Hindlimb muscle (tissue), 1 donor: ENCODE data around the gene AMACR. TPM values are rescaled to one million over a fixed set of nuclear protein-coding genes. Genes with fewer than 3 reads are reported as not detected.
"Not testable (repeated sequence)": the region's sequence is repeated elsewhere in the genome, so short reads cannot be mapped to it uniquely, and the experiment has no call there.

Source experiments
- DNase-seq: peaks from one replicate; pipeline ENCODE4 v3.0.0-alpha.2; 2013
- polyA plus RNA-seq: library from polyadenylated mRNA; unstranded; fragments of 120-200 nt; gene quantifications from one replicate; pipeline ENCODE4 v1.2.1, GENCODE V29; 2013; ENCODE audit not compliant: insufficient read length

AMACR gene
- polyA plus RNA-seq, 1 donor = 9.5 TPM

DNA sequence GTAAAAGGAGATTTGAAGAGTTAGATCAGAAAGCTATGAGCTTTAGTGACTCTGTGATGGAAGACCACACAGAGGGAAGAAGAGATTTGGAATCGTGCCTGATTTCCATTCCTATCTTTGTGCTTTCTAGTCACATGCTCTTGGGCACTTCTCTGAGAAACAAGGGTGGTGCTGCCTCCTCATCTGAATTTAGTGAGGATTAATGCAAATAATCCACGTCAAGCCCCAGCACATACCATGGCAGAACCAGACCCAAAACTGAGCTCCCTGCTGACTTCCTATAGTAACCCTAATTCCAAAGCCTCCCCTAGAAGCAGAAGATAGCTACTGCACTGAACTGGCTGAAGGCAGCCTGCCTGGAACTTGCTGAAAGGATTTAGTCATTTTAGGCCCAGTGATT is 41.0 kb downstream of the AMACR start:
- DNase-seq = no peak

DNA sequence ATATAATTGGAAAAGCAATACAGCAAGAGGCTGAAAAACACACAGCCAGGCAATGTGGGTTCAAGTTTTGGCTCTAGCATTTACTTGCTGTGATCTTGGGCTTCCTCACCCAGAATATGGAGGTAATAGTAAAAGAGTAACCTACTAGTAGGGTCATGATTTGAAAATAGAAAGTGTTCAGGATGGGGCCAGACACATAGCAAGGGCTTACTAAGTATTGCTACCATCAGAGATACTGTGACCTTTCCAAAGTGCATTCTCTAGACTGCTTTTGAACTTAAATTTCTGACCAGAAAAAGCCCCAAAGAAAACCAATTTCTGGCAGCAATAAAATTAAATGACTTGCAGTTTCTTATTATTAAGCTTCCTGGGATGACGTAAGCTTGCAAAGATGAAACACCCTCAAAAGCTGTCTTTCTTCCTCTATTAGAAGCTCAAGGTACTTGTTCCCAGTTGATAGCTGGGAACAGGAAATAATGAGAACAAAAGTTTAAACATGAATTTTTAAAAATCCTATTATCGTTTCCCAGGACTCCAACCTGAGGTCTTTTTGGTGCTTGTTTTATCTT is 43.6 kb downstream of the AMACR start:
- no peak for DNase-seq

DNA sequence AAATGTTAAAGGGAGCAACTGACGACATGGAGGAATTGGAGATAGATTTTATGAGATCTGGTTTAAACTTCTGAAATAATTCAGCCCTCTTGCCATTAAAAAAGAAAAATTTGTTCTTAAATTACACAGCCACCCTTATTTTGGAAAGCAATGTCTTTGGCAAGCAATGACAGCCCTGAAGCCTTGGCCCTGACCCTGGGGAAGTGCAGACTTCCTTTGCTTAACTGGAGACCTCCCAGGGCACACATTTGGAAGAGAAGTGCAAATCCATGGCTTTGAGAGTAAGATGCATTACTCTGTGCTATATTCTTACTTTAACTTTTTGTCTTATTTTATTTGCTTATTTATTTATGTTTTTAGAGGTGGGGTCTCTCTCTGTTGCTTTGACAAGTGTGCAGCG is 49.7 kb downstream of the AMACR start:
- DNase-seq = no peak

DNA sequence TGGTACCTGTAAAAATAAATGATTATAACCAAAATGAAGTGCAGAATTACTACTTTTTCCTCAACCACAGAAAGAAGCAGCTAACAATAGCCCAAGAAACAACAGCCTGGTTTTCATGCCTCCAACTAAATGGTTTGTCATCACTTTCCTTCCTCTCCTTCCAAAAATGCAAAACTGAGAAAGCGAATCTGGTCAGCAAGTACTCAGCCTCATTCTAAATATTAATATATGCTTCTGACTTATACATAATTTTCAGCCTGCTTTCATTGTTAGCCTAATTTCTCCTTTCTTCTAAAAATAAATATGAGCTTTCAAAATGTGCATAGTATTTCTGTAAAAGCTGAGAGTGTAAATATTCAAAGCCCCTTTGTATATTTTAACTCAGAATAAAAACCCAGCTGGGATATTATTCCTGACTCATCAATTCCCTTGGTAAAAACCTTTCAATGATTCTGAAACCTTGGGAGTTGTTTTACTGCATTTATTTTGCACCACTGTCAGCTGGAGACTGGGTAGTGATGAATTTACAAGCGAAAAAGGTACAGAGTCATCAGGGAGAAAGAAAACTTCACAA is 50.2 kb downstream of the AMACR start:
- DNase-seq = no peak

DNA sequence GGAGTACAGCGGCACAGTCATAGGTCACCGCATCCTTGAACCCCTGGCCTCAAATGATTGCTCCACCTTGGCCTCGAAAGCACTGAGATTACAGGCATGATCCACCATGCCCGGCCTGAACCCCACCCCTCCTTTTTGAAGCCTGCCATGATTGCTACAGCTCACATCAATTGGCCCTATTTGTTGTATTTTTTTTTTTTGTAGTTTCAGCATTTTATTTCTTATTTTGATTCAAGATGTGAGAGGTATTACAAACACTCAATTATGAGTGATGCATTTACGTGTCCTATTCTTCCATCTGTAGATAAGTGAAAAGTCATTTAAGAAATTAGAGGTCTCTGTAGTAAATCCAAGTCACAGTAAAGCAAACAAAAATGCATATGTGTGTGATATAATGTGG is 55.7 kb downstream of the AMACR start:
- not testable (repeated sequence) for DNase-seq

DNA sequence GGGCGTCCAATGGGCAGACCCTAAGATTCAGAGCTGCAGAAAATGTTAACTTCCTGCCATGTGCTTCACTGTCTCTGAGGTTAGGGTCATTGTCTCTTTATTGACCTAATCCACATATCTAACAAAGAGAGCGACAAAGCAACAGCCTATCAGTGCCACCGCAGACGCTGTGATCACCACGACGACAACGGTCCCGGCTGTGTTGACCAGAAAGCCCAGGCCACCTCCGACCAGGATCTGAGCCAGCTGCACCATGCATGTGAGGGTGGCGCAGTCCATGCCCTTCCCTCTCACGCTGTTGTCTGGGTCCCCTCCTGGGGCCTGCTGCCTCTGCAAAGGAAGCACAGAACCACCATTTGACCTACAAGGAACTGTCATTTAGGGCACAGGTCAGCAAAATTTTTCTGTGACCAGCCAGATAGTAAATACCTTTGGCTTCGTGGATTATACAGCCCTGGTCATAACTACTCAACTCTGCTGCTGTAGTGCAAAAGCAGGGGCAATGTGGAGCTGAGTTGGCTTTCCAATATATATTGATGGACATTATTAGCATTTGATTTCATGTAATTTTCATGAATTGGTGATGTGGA is 63.2 kb downstream of the AMACR start:
- DNase-seq = no peak

DNA sequence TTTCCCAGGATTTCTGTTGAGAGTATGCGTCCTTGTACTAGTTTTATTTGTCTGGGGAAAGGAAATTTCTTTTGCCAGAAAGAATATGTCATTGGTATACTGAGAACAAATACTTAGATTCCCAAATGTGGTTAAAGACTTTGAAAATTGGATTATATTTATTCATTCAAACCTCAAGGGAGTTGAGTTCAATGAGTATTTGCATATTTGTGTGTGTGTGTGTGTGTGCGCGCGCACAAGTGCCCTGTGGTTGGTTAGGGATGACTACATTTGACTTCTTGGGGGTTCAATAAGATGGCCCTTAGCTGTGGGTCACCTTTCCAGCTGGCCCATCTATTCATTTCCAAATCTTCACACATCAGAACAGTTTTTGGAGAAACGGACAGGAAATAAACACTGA is 66.8 kb downstream of the AMACR start:
- DNase-seq = no peak

DNA sequence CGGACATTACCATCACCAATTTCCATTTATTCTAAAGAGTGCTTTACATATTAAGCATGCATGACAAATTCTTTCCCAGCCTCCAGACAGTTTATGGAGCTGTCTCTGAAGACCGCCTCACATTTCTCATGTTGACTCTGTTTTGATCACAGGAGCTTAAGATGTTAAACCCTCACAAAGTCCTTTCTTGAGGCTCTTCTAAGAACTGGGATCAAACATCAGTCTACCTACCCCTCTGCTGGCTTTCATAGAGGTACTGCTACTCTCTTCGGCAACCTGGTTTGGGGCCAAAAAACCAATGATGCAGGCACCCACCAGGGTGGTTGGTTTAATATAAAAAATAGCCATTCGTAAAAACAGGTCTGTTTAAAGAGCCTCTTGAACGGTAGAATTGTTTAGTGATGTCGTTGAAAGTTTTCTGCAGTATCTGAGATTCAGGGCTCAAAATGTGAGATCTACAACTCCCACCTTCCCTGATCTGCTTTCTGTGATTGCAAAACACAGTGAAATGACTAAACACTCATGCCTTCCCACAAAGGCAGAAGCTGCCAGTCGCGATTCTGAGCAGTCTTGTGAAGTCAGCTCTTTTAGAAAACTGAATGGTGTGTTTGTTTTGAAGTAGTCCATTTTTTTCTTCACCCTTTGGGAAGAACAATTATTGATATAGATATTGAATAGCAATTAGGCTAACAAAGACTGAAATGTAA is 68.1 kb downstream of the AMACR start:
- no peak for DNase-seq

DNA sequence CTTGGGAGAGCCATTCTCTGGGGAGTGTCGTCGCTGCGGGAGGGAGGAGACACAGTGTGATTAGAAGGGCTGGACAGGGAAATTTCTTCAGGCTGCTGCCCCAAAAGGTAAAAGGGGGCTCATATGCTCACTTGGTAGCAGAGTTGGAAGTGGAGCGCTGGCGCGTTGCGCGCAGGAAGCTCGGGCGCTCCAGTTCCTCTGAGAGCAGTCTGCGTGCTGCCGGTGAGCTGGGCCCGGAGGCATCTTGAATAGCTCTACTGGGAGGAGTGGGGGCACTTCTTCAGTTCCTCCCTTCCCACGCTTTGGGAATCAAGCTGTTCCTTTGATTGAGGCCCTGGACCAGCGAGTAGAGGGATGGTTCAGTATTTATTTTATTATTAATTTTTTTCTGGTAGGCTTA is 69.0 kb downstream of the AMACR start:
- no peak for DNase-seq

DNA sequence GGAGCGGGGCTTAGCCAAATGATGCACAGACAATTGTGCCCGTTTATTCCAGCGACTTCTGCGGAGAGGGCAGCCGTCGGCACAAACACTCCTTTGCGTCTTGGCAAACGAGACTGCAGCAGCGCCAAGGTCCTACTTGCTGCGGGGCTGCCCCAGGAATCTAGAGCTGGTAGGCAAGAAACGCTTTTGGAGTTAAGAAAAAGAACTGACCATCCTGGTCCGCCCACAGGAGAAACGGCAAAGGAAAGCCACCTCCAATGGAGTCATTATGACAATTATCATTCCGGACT is 69.4 kb downstream of the AMACR start:
- no peak for DNase-seq

DNA sequence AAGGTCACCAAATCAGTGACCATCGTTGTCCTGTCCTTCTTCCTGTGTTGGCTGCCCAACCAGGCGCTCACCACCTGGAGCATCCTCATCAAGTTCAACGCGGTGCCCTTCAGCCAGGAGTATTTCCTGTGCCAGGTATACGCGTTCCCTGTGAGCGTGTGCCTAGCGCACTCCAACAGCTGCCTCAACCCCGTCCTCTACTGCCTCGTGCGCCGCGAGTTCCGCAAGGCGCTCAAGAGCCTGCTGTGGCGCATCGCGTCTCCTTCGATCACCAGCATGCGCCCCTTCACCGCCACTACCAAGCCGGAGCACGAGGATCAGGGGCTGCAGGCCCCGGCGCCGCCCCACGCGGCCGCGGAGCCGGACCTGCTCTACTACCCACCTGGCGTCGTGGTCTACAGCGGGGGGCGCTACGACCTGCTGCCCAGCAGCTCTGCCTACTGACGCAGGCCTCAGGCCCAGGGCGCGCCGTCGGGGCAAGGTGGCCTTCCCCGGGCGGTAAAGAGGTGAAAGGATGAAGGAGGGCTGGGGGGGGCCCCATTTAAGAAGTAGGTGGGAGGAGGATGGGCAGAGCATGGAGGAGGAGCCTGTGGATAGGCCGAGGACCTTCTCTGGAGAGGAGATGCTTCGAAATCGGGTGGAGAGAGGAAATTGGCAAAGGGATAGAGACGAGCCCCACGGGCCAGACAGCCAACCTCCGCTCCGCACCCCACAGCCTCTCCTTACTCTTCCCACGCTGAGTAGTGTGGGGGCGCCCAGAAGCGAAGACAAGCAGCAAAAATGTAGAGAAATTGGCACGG is 69.9 kb downstream of the AMACR start:
- no peak for DNase-seq

DNA sequence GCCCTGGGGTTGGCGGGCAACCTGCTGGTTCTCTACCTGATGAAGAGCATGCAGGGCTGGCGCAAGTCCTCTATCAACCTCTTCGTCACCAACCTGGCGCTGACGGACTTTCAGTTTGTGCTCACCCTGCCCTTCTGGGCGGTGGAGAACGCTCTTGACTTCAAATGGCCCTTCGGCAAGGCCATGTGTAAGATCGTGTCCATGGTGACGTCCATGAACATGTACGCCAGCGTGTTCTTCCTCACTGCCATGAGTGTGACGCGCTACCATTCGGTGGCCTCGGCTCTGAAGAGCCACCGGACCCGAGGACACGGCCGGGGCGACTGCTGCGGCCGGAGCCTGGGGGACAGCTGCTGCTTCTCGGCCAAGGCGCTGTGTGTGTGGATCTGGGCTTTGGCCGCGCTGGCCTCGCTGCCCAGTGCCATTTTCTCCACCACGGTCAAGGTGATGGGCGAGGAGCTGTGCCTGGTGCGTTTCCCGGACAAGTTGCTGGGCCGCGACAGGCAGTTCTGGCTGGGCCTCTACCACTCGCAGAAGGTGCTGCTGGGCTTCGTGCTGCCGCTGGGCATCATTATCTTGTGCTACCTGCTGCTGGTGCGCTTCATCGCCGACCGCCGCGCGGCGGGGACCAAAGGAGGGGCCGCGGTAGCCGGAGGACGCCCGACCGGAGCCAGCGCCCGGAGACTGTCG is 70.7 kb downstream of the AMACR start:
- DNase-seq = no peak

DNA sequence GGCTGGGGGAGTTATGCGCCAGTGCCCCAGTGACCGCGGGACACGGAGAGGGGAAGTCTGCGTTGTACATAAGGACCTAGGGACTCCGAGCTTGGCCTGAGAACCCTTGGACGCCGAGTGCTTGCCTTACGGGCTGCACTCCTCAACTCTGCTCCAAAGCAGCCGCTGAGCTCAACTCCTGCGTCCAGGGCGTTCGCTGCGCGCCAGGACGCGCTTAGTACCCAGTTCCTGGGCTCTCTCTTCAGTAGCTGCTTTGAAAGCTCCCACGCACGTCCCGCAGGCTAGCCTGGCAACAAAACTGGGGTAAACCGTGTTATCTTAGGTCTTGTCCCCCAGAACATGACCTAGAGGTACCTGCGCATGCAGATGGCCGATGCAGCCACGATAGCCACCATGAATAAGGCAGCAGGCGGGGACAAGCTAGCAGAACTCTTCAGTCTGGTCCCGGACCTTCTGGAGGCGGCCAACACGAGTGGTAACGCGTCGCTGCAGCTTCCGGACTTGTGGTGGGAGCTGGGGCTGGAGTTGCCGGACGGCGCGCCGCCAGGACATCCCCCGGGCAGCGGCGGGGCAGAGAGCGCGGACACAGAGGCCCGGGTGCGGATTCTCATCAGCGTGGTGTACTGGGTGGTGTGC is 71.4 kb downstream of the AMACR start, which contains the start of gene RXFP3:
TSS of gene RXFP3 (plus strand) at position 6 of the 636 bp plus-strand sequence. CDS start at position 361, 355 bp downstream.
- DNase-seq = peak; percentile 28

Other genes starting within 250 kb of the AMACR start
- 18.2 TPM for gene ADAMTS12, start 116.1 kb downstream of the AMACR start, polyA plus RNA-seq
- gene RXFP3, start 71.7 kb downstream of the AMACR start, polyA plus RNA-seq = not detected
- 0.65 TPM for gene SLC45A2, start 23.4 kb downstream of the AMACR start, polyA plus RNA-seq
- 50.5 TPM for gene C1QTNF3, start 35.2 kb upstream of the AMACR start, polyA plus RNA-seq